Astrocyte (in vitro differentiated cells and primary cell): ENCODE measurements around the gene RAI2.

ENCODE experiments used
- EZH2 ChIP-seq: IDR thresholded peaks from 2 replicates; pipeline ENCODE4 v1.6.1; 2012; ENCODE audit warnings: mild to moderate bottlenecking, low read length, inconsistent platforms; ENCODE audit not compliant: insufficient read depth
- TF ChIP-seq, protein P1 (sequence below): IDR thresholded peaks from 2 replicates; pipeline ENCODE4 v1.5.1; 2011; ENCODE audit warnings: low read depth, mild to moderate bottlenecking, inconsistent platforms, low read length, moderate library complexity; ENCODE audit not compliant: insufficient read depth

- TF ChIP-seq, protein P1, sequence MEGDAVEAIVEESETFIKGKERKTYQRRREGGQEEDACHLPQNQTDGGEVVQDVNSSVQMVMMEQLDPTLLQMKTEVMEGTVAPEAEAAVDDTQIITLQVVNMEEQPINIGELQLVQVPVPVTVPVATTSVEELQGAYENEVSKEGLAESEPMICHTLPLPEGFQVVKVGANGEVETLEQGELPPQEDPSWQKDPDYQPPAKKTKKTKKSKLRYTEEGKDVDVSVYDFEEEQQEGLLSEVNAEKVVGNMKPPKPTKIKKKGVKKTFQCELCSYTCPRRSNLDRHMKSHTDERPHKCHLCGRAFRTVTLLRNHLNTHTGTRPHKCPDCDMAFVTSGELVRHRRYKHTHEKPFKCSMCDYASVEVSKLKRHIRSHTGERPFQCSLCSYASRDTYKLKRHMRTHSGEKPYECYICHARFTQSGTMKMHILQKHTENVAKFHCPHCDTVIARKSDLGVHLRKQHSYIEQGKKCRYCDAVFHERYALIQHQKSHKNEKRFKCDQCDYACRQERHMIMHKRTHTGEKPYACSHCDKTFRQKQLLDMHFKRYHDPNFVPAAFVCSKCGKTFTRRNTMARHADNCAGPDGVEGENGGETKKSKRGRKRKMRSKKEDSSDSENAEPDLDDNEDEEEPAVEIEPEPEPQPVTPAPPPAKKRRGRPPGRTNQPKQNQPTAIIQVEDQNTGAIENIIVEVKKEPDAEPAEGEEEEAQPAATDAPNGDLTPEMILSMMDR = no peak
- no peak for TF ChIP-seq EZH2
Observed at GRCh38 chrX:17798921-17799320, 62.2 kb downstream of the RAI2 start.
